Activated CD4-positive, CD25-positive, alpha-beta regulatory T cell (primary cell): ENCODE data around the gene SPATS2.

Experiments used
- DNase-seq, 4 experiments: peaks; one replicate each; lab custom pipeline; 2025; lab: John Stamatoyannopoulos, UW

Gene SPATS2

GRCh38 chr12:49541140-49541861 is 174.0 kb downstream of the SPATS2 start:
- DNase-seq, result no peak

DNA sequence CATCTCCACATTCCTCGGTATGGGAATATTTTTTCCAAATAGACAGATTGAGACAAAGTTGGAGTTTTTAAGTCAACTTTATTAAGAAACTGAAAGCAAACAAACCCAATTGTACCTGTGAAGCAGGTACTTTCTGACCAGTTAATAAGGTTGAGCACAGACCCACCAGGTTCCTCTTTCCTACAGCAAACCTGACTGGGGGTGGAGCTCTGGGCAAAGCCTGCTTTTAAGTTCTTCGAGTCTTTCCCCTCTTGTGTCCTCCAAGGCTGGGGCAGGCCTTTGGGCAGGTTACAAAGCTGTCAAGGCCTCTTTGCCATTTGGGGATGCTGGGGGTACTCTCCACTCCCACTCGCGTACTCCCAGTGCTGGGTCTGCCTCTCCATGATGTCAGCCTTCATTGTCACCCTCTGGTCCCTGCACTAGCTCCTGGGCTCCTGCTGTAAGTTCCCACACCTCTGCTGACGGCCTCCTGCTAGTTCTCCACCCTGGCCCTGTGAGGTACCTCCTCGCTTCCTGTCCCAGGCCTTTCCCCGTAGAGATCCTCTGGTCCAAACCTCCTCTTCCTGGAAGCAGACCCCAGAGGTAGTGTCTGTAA is 174.7 kb downstream of the SPATS2 start:
- DNase-seq, result no peak

GRCh38 chr12:49542592-49543160 is 175.4 kb downstream of the SPATS2 start:
- no peak for DNase-seq

GRCh38 chr12:49543221-49543913 is 176.1 kb downstream of the SPATS2 start:
- no peak for DNase-seq

DNA sequence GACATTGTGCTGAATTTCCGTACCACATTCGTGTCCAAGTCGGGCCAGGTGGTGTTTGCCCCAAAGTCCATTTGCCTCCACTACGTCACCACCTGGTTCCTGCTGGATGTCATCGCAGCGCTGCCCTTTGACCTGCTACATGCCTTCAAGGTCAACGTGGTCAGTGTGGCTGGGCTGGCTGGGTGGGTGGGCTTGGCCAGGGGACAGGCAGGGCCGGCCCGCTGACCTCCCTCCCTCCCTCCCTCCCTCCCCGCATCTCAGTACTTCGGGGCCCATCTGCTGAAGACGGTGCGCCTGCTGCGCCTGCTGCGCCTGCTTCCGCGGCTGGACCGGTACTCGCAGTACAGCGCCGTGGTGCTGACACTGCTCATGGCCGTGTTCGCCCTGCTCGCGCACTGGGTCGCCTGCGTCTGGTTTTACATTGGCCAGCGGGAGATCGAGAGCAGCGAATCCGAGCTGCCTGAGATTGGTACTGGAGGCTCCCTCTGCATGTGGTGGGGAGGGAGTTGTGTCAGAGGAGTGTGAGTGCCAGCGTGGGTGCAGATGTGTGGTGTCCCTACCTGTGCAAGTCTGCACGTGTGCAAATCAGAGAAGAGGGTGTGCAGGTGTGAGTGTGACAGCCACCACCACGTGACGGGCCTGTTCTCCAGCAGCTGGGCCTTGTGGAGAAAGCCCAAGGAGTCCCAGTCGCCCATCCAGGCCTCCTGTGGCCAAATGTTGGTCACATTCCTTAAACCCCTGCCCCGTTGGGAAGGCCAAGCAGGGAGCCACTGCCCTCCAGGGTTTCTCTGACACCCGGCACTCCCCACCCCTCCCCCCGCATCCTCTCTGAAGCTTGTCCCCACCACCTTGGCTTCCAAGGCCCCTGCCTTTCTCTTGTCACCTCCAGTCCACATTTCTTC is 176.9 kb downstream of the SPATS2 start:
- DNase-seq, result no peak

- DNase-seq, result no peak
Observed at GRCh38 chr12:49545815-49546214, 178.6 kb downstream of the SPATS2 start.

GRCh38 chr12:49546481-49546880 is 179.2 kb downstream of the SPATS2 start:
- no peak for DNase-seq

GRCh38 chr12:49547090-49547690 is 179.9 kb downstream of the SPATS2 start:
- no peak for DNase-seq

DNA sequence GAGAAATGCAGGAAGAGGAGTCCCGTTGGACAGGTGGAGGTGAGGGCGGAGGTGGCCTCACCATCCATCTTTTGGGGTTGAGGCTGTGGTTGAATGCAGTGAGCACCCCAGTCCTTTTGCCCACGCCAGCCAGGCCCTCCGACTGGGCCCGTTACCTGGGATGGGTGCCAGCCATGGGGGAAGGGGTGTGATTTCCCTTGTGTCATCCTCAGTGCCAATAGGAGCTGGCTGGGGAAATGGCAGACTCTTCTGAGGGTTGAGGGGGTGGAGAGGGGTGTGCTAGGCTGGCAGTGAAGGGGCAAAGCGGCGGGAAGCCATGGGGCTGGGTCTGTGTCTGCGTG is 181.2 kb downstream of the SPATS2 start:
- DNase-seq, result no peak

- no peak for DNase-seq
Observed at GRCh38 chr12:49548822-49549648, 181.8 kb downstream of the SPATS2 start.

- DNase-seq, result no peak
Observed at GRCh38 chr12:49549735-49550692, 182.8 kb downstream of the SPATS2 start.

GRCh38 chr12:49550693-49551252 is 183.5 kb downstream of the SPATS2 start:
- no peak for DNase-seq

GRCh38 chr12:49552014-49552413 is 184.8 kb downstream of the SPATS2 start:
- DNase-seq, result no peak

GRCh38 chr12:49552425-49552824 is 185.2 kb downstream of the SPATS2 start:
- no peak for DNase-seq

DNA sequence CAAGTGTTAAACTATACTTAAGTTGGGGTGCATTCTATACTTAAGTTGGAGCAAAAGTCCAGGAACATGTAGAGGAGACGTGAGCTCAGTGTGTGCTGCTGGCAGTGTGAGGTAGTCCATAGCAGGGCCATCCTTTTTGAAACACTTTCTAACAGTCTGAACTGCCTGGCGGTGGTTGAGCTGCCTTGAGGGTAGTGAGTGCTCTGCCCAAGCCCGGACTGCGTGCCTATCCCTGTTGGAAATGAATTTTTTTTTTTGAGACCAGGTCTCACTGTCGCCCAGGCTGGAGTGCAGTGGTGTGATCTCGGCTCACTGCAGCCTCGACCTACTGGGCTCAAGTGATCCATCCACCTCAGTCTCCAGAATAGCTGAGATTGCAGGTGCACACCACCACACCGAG is 185.6 kb downstream of the SPATS2 start:
- no peak for DNase-seq

GRCh38 chr12:49553512-49554088 is 186.3 kb downstream of the SPATS2 start:
- no peak for DNase-seq

DNA sequence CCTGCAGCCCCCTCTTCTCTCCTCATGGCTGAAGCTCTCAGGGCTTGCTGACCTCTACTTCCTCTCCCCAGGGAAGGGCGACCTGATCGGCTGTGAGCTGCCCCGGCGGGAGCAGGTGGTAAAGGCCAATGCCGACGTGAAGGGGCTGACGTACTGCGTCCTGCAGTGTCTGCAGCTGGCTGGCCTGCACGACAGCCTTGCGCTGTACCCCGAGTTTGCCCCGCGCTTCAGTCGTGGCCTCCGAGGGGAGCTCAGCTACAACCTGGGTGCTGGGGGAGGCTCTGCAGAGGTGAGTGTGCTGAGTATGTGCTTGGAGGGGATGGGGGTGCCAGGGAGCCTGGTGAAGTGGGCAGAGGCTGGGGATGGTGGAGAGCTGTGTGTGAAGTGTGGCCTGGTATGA is 187.0 kb downstream of the SPATS2 start:
- no peak for DNase-seq

GRCh38 chr12:49555631-49556390 is 188.5 kb downstream of the SPATS2 start:
- DNase-seq, result no peak
